Caco-2 (cell line): ENCODE data around the gene SECISBP2. TPM values are rescaled to one million over a fixed set of nuclear protein-coding genes. Genes with fewer than 3 reads are reported as not detected.

ENCODE experiments used
- BruUV-seq: library from RNA; stranded (reverse); fragments of 400-500 nt; replicated peaks from 2 replicates; lab custom pipeline; 2021; lab: Mats Ljungman, UMichigan
- CTCF ChIA-PET: fragments of 300-600 bp; sonication (Branson Sonifier 250); formaldehyde crosslinking; loops from one replicate; lab custom pipeline; 2022; ENCODE audit warnings: antibody characterized with exemption; lab: Charles Lee
- POLR2A ChIA-PET: fragments of 300-600 bp; sonication (Branson Sonifier 250); formaldehyde crosslinking; loops from one replicate; lab custom pipeline; 2022; ENCODE audit warnings: antibody characterized with exemption; lab: Charles Lee
- DNase-seq, 2 experiments: peaks; one replicate each; pipeline versions ENCODE4 v3.0.0 to v3.0.0-alpha.2; 2020 to 2022
- H3K27me3 ChIP-seq: replicated peaks from 2 replicates; pipeline ENCODE4 v1.6.0; 2011; ENCODE audit warnings: low read length; ENCODE audit not compliant: control insufficient read depth, insufficient read depth
- H3K36me3 ChIP-seq: 2 replicates; pipeline ENCODE4 v1.5.1; 2011; ENCODE audit warnings: low read length; ENCODE audit not compliant: control insufficient read depth, insufficient read depth
- H3K4me1 ChIP-seq: fragments of 250-450 bp; sonication (Bioruptor Pico); 2 replicates; pipeline ENCODE4 v1.5.1; 2020; ENCODE audit warnings: mild to moderate bottlenecking
- H3K4me3 ChIP-seq: 2 replicates; pipeline ENCODE4 v1.5.1; 2011; ENCODE audit warnings: low read depth, mild to moderate bottlenecking, control low read depth, low read length
- H3K9me3 ChIP-seq: fragments of 250-450 bp; sonication (Bioruptor Pico); 2 replicates; pipeline ENCODE4 v1.5.1; 2020; ENCODE audit warnings: mild to moderate bottlenecking, moderate library complexity
- H3K27ac Mint-ChIP-seq: one replicate; pipeline ENCODE4 v1.8.0; 2022; ENCODE audit warnings: mixed read lengths; ENCODE audit not compliant: unreplicated experiment
- H3K27me3 Mint-ChIP-seq: one replicate; pipeline ENCODE4 v1.8.0; 2022; ENCODE audit warnings: mixed read lengths; ENCODE audit not compliant: insufficient read depth, unreplicated experiment
- H3K36me3 Mint-ChIP-seq: one replicate; pipeline ENCODE4 v1.8.0; 2022; ENCODE audit warnings: mild to moderate bottlenecking, mixed read lengths; ENCODE audit not compliant: insufficient read depth, unreplicated experiment
- H3K4me1 Mint-ChIP-seq: one replicate; pipeline ENCODE4 v1.8.0; 2022; ENCODE audit warnings: low read depth, mixed read lengths; ENCODE audit not compliant: unreplicated experiment
- H3K4me3 Mint-ChIP-seq: one replicate; pipeline ENCODE4 v1.8.0; 2022; ENCODE audit warnings: mild to moderate bottlenecking, moderate library complexity, mixed read lengths; ENCODE audit not compliant: unreplicated experiment
- H3K9me3 Mint-ChIP-seq: one replicate; pipeline ENCODE4 v1.8.0; 2022; ENCODE audit warnings: mixed read lengths; ENCODE audit not compliant: unreplicated experiment
- CTCF ChIP-seq, 2 experiments: fragments of 200-600 bp in 1 of 2; IDR thresholded peaks; 1 replicate in 1 of 2; 2 replicates in 1 of 2; pipeline versions ENCODE4 v1.5.1 to v1.8.0; 2011 to 2022; ENCODE audit warnings: antibody characterized with exemption in 1 of 2, control low read depth in 1 of 2, inconsistent platforms in 1 of 2, low read depth in 1 of 2, low read length in 1 of 2, mild to moderate bottlenecking in 1 of 2, moderate library complexity in 1 of 2; ENCODE audit not compliant: insufficient read depth in 1 of 2, severe bottlenecking in 1 of 2, unreplicated experiment in 1 of 2
- intact Hi-C: fragments of 100-400 bp; cut with micrococcal nuclease; formaldehyde crosslinking; loops from one replicate; pipeline ENCODE4 v1.10.0; 2022; ENCODE audit not compliant: unreplicated experiment
- total RNA-seq: library from RNA; stranded (reverse); gene quantifications from 2 replicates; pipeline ENCODE4 v1.2.3, GENCODE V29; 2022

SECISBP2 gene
- total RNA-seq, 1 experiment from 2014 or later: 21.0 TPM

GRCh38 chr9:89309608-89310474, 8.5 kb upstream of the SECISBP2 start:
- H3K36me3 Mint-ChIP-seq: peaks cover 34% of the 10 kb centered on the region
- TF ChIP-seq CTCF (IDR thresholded peaks at IDR 0.05; ENCODE audit: insufficient read depth in 1 of 2, low read depth in 1 of 2, low read length in 1 of 2, severe bottlenecking in 1 of 2, unreplicated experiment in 1 of 2): no peak
- BruUV-seq: TSS peak; percentile 83
- Histone ChIP-seq H3K36me3 (no peaks in the 10 kb centered on the region), H3K27me3 (no peaks in the 10 kb centered on the region), H3K4me1 (no peaks in the 10 kb centered on the region; the same call in 1 of the 2 replicates), H3K4me3 (peak overlapping the region; percentile 59), H3K9me3 (no peaks in the 10 kb centered on the region)
- DNase-seq: peak in 1 of 2 experiments; percentile 37
- H3K4me3 Mint-ChIP-seq: peak overlapping the region; percentile 80
- H3K9me3 Mint-ChIP-seq: peaks cover under 1% of the 10 kb centered on the region
- intact Hi-C loops: loop anchor here (10.0 kb wide), 1 partner anchor 125 kb away; no protein-coding TSS in a partner anchor
- ChIA-PET CTCF (no interaction called here), POLR2A (interaction anchor here (0.6 kb wide), 1 partner anchor 431 kb away, joined by 3 read pairs; no protein-coding TSS in a partner anchor)
- peaks cover 13% of the 10 kb centered on the region for H3K4me1 Mint-ChIP-seq
- H3K27ac Mint-ChIP-seq: peak overlapping the region; percentile 98
- no peaks in the 10 kb centered on the region for H3K27me3 Mint-ChIP-seq

- POLR2A ChIA-PET: interaction anchor here (0.6 kb wide), 1 partner anchor 431 kb away, joined by 3 read pairs; no protein-coding TSS in a partner anchor
- H3K4me3 Mint-ChIP-seq: peak within 1 kb of the TSS; percentile 80
- H3K9me3 Mint-ChIP-seq: no peaks in the 10 kb centered on the region
- peaks cover 7% of the 10 kb centered on the region for H3K4me1 Mint-ChIP-seq
- Histone ChIP-seq H3K9me3 (no peaks in the 10 kb centered on the region), H3K36me3 (no peaks in the 10 kb centered on the region), H3K4me3 (peak within 1 kb of the TSS; percentile 59), H3K4me1 (no peaks in the 10 kb centered on the region), H3K27me3 (no peaks in the 10 kb centered on the region)
- CTCF ChIA-PET: no interaction called here
- DNase-seq: peak; percentile 96 to 99
- intact Hi-C loops: loop anchor here (10.0 kb wide), 1 partner anchor 126 kb away; no protein-coding TSS in a partner anchor
- peaks cover 39% of the 10 kb centered on the region for H3K36me3 Mint-ChIP-seq
- no peaks in the 10 kb centered on the region for H3K27me3 Mint-ChIP-seq
- peak within 1 kb of the TSS; percentile 98 for H3K27ac Mint-ChIP-seq
- no peak for TF ChIP-seq CTCF (IDR thresholded peaks at IDR 0.05; ENCODE audit: insufficient read depth in 1 of 2, low read depth in 1 of 2, low read length in 1 of 2, severe bottlenecking in 1 of 2, unreplicated experiment in 1 of 2)
- no TSS peak for BruUV-seq
Observed at GRCh38 chr9:89310475-89311345, 7.6 kb upstream of the SECISBP2 start, which contains the start of gene CKS2. TSS of gene CKS2 (plus strand) at chr9:89311195. CDS start at chr9:89311293, 98 bp downstream.
